HG03378 (cell line): ENCODE measurements around the gene ICAM3.

Source experiments
- ATAC-seq: cut with Tn5 transposase; IDR thresholded peaks from one replicate; pipeline ENCODE4 v1.9.1; 2021; ENCODE audit warnings: mild to moderate bottlenecking, moderate library complexity; ENCODE audit not compliant: unreplicated experiment

The ICAM3 gene

GRCh38 chr19:10320602-10321416 is 18.6 kb downstream of the ICAM3 start:
- ATAC-seq, result no peak

GRCh38 chr19:10318807-10319682 is 20.4 kb downstream of the ICAM3 start:
- ATAC-seq, result no peak

DNA sequence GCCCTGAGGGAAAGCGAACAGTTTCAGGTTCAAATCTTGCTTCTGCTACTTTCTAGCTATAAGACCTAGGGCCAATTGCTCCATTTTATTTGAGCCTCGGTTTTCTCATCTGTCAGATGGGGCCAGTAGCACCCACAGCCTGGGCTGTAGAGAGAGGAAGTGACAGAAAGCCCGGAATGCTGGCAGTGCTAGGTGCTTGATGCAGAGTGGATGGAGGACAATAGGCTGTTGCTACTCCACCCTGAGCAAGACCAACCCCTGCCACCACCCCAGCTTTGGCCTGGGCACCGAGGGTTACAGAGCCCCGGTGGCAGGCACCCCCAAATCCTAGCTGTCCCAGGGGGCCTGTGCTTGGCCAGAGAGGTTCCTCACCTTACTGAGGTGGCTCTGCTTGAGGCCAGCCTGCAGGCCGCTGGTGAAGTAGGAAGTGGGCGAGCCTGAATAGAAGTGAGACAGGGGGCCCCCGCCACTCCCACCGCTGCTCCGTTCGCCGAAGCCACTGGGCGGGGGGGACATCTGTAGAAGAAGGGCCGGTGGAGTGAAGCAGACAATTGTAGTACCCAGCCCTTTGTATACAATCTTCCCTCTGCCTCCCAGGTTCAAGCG is 21.5 kb downstream of the ICAM3 start:
- ATAC-seq, result no peak

DNA sequence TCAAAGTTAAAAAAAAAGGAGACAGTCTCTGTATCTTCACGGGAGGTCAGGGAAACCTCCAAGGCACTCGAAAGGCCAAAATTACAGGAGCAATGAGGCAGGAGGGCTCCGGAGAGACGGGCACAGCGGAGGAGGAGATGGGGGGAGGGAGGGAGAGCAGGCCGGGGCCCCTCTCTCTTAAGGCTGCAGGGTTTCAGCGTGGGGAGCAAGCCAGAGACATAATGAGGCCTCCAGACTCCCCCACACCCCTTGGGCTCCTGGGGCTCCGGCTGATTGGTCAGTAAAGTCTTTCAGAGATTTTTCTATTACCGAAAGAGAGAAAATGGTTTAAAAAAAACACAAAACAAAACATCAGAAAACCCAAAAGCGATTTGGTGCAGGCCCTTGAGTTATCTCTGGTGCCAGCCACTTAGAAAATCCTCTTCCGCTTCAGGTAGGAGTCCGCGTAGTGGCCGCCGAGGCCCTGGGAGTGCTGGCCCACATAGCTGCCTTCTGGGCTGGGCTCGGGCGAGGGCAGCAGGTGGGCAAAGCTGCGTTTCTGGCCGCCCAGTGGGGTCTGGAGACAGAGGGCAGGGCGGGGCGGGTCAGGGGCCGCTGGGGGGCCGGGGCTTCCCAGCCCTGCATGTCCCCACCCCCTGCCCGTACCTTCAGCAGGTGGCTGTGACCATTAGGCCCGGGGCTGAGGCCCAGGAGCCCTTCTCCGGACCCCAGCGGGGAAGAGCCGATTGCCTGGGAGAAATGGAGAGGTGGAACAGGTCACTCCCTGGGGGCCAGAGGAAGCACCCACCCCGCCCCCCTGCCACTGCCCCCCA is 22.2 kb downstream of the ICAM3 start:
- ATAC-seq, result no peak

DNA sequence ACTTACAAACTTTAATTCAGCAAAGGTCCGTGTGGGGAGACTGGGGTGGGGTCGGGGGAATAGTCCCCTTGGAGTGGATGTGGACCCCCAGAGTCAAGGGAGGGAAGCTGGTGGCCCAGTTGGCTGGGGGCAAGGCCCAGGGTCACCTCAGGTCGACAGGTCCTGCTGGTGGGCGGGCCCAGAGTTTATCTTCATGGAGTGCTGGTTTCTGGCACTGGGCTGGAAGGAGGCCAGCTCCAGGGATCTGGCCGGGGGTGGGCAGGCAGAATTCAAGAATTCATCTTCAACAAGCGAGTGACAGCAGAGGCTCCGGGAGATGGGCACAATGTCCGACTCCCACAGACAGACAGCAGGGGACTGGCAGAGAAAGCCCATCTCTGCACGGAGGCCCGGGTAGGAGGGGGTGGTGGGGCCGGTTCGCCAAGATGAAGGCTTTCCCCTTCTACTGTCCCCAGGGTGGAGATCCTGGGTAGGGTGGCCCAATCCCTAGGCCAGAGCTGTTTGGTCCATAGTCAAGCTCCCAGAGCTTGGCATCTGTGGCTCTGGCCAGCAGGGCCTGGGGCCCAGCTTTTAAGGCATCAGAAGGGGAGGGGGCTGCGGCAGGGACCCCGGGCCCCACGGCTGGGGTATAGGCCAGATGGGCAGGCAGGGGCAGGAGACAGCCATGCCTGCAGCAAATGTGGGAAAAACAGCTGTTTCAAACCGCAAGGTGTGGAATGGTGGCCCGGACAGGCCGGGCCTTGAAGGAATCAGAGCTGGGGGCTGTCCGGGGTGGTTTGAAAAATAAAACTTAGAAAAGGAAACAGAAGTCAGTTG is 23.0 kb downstream of the ICAM3 start:
- no peak for ATAC-seq

GRCh38 chr19:10315335-10316214 is 23.8 kb downstream of the ICAM3 start, which contains the start of gene FDX2:
TSS of gene FDX2 (minus strand) at chr19:10316015. CDS start at chr19:10315996, 19 bp downstream.
- ATAC-seq, result no peak

DNA sequence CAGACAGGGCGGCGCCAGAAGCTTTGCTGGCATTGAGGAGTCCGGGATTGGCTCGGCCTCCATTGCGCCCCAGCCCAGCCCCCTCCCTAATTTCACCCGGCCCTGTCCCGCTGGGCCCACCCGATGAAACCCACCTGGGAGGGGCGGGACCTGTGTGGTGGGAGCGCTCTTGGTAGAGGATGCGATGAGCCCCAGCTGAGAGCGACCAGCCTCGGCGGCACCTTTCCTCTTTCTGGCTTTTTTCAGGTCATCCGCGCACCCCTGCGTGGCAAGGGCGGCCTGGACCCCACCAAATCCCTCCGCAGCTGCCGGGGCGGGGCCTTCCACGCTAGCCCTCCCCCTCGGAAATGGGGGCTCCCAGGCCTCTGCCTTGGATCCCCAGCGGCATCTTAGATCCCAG is 30.0 kb downstream of the ICAM3 start, which contains the start of gene ZGLP1:
Gene ZGLP1, minus strand, starts transcription at position 393 of the 400 bp plus-strand sequence.
- ATAC-seq, result no peak

DNA sequence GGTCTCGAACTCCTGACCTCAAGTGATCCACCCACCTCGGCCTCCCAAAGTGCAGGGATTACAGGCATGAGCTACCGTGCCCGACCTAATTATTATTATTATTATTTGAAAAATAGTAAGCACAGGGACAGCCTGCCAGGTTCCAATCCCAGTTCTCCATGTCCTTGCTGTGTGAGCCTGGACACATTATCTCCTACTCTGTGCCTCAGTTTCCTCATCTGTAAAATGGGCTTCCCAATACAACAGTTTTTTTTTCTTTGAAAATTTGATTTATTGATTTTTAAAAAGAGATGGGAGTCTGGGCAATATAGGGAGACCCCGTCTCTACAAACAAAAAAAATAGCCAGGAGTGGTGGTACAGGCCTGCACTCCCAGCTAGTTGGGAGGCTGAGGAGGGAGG is 33.1 kb downstream of the ICAM3 start:
- no peak for ATAC-seq

GRCh38 chr19:10305139-10305806 is 34.2 kb downstream of the ICAM3 start:
- ATAC-seq, result no peak

DNA sequence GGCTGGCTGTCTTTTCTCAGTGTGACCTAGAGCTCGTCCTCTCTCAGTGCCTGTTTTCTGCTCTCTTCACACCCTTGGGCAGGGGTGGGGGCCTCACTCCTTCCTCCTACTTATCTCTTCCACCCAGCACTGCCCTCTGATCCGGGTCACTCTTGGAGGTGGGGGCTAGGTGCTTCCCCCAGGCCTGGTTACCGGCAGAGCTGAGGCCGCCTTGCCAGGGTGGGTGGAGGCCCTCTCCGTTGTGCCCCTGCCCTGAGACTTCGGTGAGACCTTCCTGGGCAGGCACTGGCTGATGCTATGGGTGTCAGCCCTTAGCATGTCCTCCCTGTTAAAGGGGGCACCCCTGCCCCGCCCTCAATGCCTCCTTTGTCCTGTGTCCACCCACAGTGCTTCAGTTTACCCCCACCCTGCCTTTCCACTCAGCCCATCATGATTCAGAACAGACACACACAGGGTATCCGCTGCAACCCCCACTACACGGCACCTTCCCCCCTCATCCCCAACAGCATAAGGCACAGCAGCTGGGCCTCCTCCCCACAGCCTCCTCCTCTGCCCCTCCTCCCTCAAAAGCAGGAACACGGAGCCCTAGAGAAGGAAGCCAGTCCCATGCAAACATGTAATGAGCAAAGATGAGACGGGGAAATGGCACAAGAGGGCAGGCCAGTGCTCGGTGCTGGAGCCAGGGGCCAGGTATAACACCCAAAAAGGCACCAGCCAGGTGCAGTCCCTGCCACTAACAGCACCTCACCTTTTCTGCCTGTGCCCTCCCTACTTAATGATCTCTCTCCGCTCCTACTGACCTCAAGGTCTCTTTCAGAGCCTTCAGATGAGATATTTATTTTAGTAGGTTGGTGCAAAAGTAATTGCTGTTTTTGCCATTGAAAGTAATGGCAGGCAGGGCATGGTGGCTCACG is 39.6 kb downstream of the ICAM3 start:
- ATAC-seq, result no peak

GRCh38 chr19:10295847-10296591 is 43.4 kb downstream of the ICAM3 start:
- no peak for ATAC-seq

DNA sequence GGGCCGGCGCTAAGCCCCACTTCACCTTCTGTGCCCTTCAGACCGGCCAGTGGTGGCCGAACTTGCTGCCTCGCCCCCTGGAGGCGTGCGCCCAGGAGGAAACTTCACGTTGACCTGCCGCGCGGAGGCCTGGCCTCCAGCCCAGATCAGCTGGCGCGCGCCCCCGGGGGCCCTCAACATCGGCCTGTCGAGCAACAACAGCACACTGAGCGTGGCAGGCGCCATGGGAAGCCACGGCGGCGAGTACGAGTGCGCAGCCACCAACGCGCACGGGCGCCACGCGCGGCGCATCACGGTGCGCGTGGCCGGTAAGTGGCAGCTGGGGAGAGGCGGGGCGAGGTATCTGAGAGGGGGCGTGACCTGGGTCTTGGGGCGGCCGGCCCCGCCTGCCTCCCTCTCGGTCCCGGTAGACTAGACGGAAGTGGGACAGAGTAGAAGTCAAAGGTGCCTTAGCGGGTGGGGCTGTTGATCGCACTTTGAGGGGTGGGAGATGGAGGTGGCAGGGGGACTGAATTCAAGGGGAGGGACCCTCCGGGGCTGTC is 44.0 kb downstream of the ICAM3 start:
- ATAC-seq, result no peak

GRCh38 chr19:10294368-10294697 is 45.1 kb downstream of the ICAM3 start:
- ATAC-seq, result no peak

DNA sequence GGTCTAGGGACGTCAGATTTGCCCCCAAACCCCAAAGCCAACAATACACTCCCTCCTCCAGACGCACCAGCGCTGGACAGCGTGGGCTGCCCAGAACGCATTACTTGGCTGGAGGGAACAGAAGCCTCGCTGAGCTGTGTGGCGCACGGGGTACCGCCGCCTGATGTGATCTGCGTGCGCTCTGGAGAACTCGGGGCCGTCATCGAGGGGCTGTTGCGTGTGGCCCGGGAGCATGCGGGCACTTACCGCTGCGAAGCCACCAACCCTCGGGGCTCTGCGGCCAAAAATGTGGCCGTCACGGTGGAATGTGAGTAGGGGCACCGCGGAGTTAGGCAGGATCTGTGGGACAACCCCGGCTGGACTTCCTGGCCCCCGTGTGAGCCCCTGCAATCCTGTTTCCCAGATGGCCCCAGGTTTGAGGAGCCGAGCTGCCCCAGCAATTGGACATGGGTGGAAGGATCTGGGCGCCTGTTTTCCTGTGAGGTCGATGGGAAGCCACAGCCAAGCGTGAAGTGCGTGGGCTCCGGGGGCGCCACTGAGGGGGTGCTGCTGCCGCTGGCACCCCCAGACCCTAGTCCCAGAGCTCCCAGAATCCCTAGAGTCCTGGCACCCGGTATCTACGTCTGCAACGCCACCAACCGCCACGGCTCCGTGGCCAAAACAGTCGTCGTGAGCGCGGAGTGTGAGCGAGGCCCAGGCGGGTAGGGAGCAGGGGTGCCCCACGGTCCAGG is 45.6 kb downstream of the ICAM3 start:
- no peak for ATAC-seq

GRCh38 chr19:10292789-10293636 is 46.4 kb downstream of the ICAM3 start:
- no peak for ATAC-seq
